Heart left ventricle (tissue), 13 donors: Measurements from ENCODE around the gene LIG1.

ENCODE experiments used
- CTCF ChIP-seq, 12 donors: fragments of 200-600 bp; sonication (generic) in 4 of 12; IDR thresholded peaks; one replicate each; pipeline versions ENCODE4 v1.5.0 to v1.8.0; 2018 to 2022; ENCODE audit warnings: antibody characterized with exemption in 12 of 12, mild to moderate bottlenecking in 5 of 12
- POLR2A ChIP-seq, 2 donors: fragments of 450-650 bp; IDR thresholded peaks; one replicate each; pipeline ENCODE4 v1.6.1; 2017; ENCODE audit warnings: antibody characterized with exemption in 2 of 2, mild to moderate bottlenecking in 2 of 2, moderate library complexity in 2 of 2
- donor health status: ischemic (EF 13 %, LVEDD 7.1; RV severe dilation, severe dysfunction).
- donor health status: DM: no; HTN: yes; CAD: no.
- donor health status: DM: no; HTN: no; CAD: no.
- donor health status: ischemic (EF 25% LVEDD 6.9; RV normal size, moderate dysfunction).
- donor health status: ischemic (EF 25% LVEDD 5.7; RV mildly dilated, moderate dysfunction).
- donor health status: ischemic (EF 35%, LVEDD 5.7; RV mildly dilated, moderate dysfunction).
- donor health status: nonischemic (EF 11% LVEDD 7.7; RV severe dilation, severe dysfunction).
- donor health status: DM: yes; HTN: yes; CAD: no.
- donor health status: PGD.
- donor health status: ischemic (EF 29% LVEDD 5.4; RV normal size, mild dysfunction).
- donor health status: nonischemic (EF 23%, LVEDD 6.1; RV moderate dilation, normal function).

- TF ChIP-seq CTCF (IDR thresholded peaks at IDR 0.05), result no peak
- no peak for TF ChIP-seq POLR2A (IDR thresholded peaks at IDR 0.05)
Observed at GRCh38 chr19:48103922-48104321, 66.2 kb downstream of the LIG1 start.
